Hematopoietic multipotent progenitor cell treated with erythropoietin and hydrocortisone succinate and interleukin-3 and kit ligand, for 4 days (in vitro differentiated cells): ENCODE results near the gene CBY1.

Source experiments
- DNase-seq: peaks from one replicate; pipeline ENCODE4 v3.0.0-alpha.2; 2015

CBY1 gene

GRCh38 chr22:38652859-38653258 is 3.6 kb upstream of the CBY1 start:
- no peak for DNase-seq

GRCh38 chr22:38653741-38654140 is 2.7 kb upstream of the CBY1 start:
- DNase-seq = no peak

GRCh38 chr22:38655519-38656255 is 751 bp upstream of the CBY1 start:
- peak; percentile 26 for DNase-seq

GRCh38 chr22:38657045-38657909 is 839 bp downstream of the CBY1 start:
- DNase-seq = peak; percentile 51

- DNase-seq = no peak
These were observed 18.4 kb downstream of the CBY1 start for GRCh38 chr22:38674888-38675287.

GRCh38 chr22:38675833-38676232 is 19.4 kb downstream of the CBY1 start:
- DNase-seq = peak; percentile 77

- DNase-seq = peak; percentile 96
These were observed 25.3 kb downstream of the CBY1 start, which contains the start of gene TOMM22 for GRCh38 chr22:38681582-38682335. TOMM22 (plus strand) TSS chr22:38681957; CDS start chr22:38681979, 22 bp downstream.

- no peak for DNase-seq
These were observed 28.5 kb downstream of the CBY1 start for GRCh38 chr22:38684895-38685294.

GRCh38 chr22:38685761-38686160 is 29.3 kb downstream of the CBY1 start:
- DNase-seq = no peak

- no peak for DNase-seq
These were observed 33.2 kb downstream of the CBY1 start for GRCh38 chr22:38689651-38690050.

- DNase-seq = no peak
These were observed 37.6 kb downstream of the CBY1 start for GRCh38 chr22:38694049-38694448.

- DNase-seq = peak; percentile 41
These were observed 38.5 kb downstream of the CBY1 start for GRCh38 chr22:38694940-38695339.

- peak; percentile 70 for DNase-seq
These were observed 40.4 kb downstream of the CBY1 start for GRCh38 chr22:38696606-38697424.

- DNase-seq = peak; percentile 81
These were observed 41.1 kb downstream of the CBY1 start for GRCh38 chr22:38697425-38698089.

- DNase-seq = no peak
These were observed 42.1 kb downstream of the CBY1 start for GRCh38 chr22:38698407-38699094.

GRCh38 chr22:38699143-38699542 is 42.7 kb downstream of the CBY1 start:
- DNase-seq = no peak

- no peak for DNase-seq
These were observed 43.3 kb downstream of the CBY1 start for GRCh38 chr22:38699784-38700183.

GRCh38 chr22:38700270-38700788 is 43.9 kb downstream of the CBY1 start:
- DNase-seq = no peak

- DNase-seq = peak; percentile 96
These were observed 44.6 kb downstream of the CBY1 start, which contains the start of gene JOSD1 for GRCh38 chr22:38700789-38701628. JOSD1 (minus strand) TSS chr22:38700943; CDS start chr22:38699987, 956 bp downstream.
